ENCODE measurements around the gene GPR183.

Gene GPR183

DNA sequence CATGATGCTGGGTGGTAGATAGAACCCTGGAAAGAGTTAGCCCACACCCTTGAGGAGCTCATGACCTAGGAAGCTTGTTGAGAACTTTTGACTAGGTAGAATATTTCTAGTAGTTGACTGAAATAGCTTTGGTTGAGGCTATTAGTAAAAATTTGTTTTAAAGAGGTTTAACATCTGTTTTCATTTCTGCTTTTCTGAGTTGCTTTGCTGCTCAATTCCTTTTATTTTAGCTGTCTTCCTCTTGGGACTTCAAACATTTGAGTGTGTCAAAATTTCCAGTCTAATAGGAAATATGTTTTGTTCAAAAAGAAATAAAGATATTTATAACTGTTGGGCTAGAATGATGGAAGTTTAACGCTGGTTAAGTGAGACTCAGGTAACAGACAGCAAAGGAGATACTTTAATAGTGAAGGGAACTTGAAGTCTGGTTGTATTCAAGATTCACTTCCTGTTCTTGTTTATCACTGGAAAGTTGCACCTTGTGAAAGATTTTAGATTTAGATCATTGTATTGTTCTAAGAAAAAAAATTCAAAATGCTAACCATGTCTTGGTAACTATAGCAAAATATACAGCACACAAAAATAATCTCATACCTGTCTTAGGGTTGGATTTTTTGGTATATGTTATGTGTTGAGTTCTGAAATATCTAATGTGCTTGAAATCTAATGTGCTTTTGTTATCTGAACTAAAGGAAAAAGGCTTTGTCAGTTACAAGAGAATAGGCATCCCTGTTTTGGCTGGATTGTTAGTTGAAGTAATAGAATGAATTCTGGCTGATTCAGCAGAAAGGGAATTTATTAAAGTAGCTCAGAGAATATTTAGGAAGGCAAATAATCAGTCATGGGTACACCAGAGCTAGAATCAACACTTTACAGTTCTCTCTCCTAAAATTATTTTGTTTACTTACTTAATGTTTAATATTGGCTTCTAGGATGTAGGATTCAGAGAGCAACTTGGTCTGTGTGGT, 24.7 kb downstream of the GPR183 start:
- DNase-seq (ENCODE audit: extremely low spot score): no peak
- CTCF ChIA-PET: interaction anchor here (0.8 to 0.9 kb wide), 2 partner anchors 16 to 107 kb away, joined by 3 to 4 read pairs; no protein-coding TSS in a partner anchor
- POLR2A ChIA-PET: no interaction called here
- no peak for TF ChIP-seq TARDBP (IDR thresholded peaks at IDR 0.05)
- TF ChIP-seq NFRKB (IDR thresholded peaks at IDR 0.05): no peak
- TF ChIP-seq L3MBTL2 (conservative IDR thresholded peaks at IDR 0.05): no peak
- no peak for TF ChIP-seq FOXM1 (IDR thresholded peaks at IDR 0.05; ENCODE audit: borderline replicate concordance)
- no peak for TF ChIP-seq FOXA1 (IDR thresholded peaks at IDR 0.05)
- no peak for TF ChIP-seq HDGF (IDR thresholded peaks at IDR 0.05; ENCODE audit: borderline replicate concordance)

DNA sequence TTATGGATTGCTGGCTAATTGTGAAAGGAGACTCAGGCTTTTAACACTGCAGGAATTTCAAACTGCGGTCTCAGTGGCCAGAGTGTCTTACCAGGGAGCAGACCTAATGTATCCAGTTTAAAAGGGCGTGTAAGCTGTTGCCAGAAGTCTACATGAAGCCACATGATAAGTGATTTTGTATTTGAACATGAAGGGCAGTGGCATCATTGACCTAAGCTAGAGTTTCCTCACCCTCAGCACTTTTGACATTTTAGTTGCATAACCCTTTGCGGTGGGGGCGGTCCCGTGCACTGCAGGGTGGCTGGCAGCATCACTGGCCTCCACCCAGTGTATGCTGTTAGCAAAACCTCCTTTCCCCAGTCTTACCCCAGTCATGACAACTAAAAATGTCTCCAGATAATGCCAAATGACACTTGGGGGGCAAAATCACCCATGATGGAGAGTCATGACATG, 25.4 kb downstream of the GPR183 start:
- CTCF ChIA-PET: interaction anchor here (0.9 kb wide), 1 partner anchor 16 kb away, joined by 4 read pairs; no protein-coding TSS in a partner anchor
- no peak for DNase-seq (ENCODE audit: extremely low spot score)
- POLR2A ChIA-PET: no interaction called here
- TF ChIP-seq LEF1 (IDR thresholded peaks at IDR 0.05; ENCODE audit: borderline replicate concordance) (no peak), NFRKB (IDR thresholded peaks at IDR 0.05) (no peak), FOXK2 (IDR thresholded peaks at IDR 0.05) (no peak), BHLHE40 (IDR thresholded peaks at IDR 0.05; ENCODE audit: borderline replicate concordance) (no peak), ZNF384 (IDR thresholded peaks at IDR 0.05) (no peak), SUZ12 (IDR thresholded peaks at IDR 0.05) (no peak), L3MBTL2 (conservative IDR thresholded peaks at IDR 0.05) (no peak), TARDBP (IDR thresholded peaks at IDR 0.05) (no peak), SP1 (IDR thresholded peaks at IDR 0.05) (no peak)
- TF ChIP-seq, protein P1, sequence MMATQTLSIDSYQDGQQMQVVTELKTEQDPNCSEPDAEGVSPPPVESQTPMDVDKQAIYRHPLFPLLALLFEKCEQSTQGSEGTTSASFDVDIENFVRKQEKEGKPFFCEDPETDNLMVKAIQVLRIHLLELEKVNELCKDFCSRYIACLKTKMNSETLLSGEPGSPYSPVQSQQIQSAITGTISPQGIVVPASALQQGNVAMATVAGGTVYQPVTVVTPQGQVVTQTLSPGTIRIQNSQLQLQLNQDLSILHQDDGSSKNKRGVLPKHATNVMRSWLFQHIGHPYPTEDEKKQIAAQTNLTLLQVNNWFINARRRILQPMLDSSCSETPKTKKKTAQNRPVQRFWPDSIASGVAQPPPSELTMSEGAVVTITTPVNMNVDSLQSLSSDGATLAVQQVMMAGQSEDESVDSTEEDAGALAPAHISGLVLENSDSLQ (IDR thresholded peaks at IDR 0.05): no peak

DNA sequence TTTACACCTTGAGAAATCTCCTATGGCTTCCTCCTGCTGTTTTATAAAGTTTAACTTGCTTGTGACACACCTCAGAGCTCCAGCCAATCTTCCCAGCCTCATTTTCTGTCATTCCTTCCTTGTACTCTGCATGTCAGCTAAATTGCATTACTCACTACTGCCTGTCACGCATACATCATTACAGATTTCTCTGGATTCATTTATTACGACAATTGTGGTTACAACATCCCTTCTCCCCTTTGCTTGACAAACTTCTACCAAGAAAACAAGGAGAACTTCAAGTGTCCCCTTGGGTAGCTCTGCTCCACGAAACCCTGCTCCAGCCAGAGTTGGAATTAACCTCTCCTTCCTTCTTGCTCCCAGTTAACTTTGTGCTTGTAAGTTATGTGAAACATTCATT, 27.0 kb downstream of the GPR183 start:
- ChIA-PET POLR2A (no interaction called here), CTCF (interaction anchor here (0.6 to 1.0 kb wide), 2 partner anchors 10 to 157 kb away, joined by 3 to 4 read pairs; no protein-coding TSS in a partner anchor)
- no peak for DNase-seq (ENCODE audit: extremely low spot score)
- TF ChIP-seq ZNF384 (IDR thresholded peaks at IDR 0.05): no peak
- no peak for TF ChIP-seq FOXA1 (IDR thresholded peaks at IDR 0.05)
- no peak for TF ChIP-seq TARDBP (IDR thresholded peaks at IDR 0.05)
- TF ChIP-seq ELF4 (IDR thresholded peaks at IDR 0.05): no peak
- TF ChIP-seq ARNT (IDR thresholded peaks at IDR 0.05): no peak
- TF ChIP-seq, protein P1 (IDR thresholded peaks at IDR 0.05): no peak
- TF ChIP-seq LEF1 (IDR thresholded peaks at IDR 0.05; ENCODE audit: borderline replicate concordance): no peak
- no peak for TF ChIP-seq FOXM1 (IDR thresholded peaks at IDR 0.05; ENCODE audit: borderline replicate concordance)
- TF ChIP-seq SUZ12 (IDR thresholded peaks at IDR 0.05): no peak
- no peak for TF ChIP-seq NFRKB (IDR thresholded peaks at IDR 0.05)
- TF ChIP-seq BHLHE40 (IDR thresholded peaks at IDR 0.05; ENCODE audit: borderline replicate concordance): no peak
- TF ChIP-seq L3MBTL2 (conservative IDR thresholded peaks at IDR 0.05): no peak
- no peak for TF ChIP-seq CTBP1 (IDR thresholded peaks at IDR 0.05; ENCODE audit: borderline replicate concordance)
- TF ChIP-seq FOXK2 (IDR thresholded peaks at IDR 0.05): no peak
- TF ChIP-seq HDGF (IDR thresholded peaks at IDR 0.05; ENCODE audit: borderline replicate concordance): no peak
- no peak for TF ChIP-seq SP1 (IDR thresholded peaks at IDR 0.05)

DNA sequence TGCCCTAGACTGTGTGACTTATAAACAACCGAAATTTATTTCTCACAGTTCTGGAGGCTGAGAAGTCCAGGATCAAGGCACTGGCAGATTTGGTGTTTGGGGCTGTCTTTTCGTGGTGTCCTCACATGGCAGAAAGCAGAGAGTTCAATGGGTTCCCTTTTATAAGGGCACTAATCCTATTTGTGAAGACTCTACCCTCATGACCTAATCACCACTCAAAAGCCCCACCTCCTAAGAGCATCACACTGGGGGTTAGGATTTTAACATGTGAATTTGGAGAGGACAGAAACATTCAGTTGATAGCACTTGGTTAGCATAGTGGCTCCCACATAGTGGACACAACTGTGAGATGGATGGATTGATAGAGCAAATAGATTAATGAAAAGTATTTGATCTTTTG, 27.6 kb downstream of the GPR183 start:
- no peak for TF ChIP-seq ARNT (IDR thresholded peaks at IDR 0.05)
- TF ChIP-seq SUZ12 (IDR thresholded peaks at IDR 0.05): no peak
- ChIA-PET CTCF (no interaction called here), POLR2A (no interaction called here)
- DNase-seq (ENCODE audit: extremely low spot score): no peak

DNA sequence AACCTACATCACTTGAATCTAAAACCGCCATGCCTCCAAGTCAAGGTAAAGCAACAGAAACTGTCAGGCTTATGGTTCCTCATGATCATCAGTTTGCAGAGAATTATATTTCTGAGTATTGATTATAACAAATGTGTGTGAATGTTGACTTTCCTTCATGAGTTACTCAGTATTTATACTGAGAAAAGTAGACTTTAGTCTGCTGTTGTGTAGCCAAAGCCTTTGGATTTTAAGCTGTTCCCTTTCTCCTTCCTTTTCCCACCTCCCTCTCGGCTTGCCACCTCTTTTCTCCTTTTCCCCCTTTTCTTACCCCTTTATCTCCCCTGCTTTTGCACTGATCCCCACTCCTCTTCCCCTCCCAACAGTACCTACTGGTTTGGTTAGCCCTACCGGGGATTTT, 28.4 kb downstream of the GPR183 start:
- ChIA-PET CTCF (no interaction called here), POLR2A (no interaction called here)
- no peak for TF ChIP-seq SUZ12 (IDR thresholded peaks at IDR 0.05)
- TF ChIP-seq L3MBTL2 (conservative IDR thresholded peaks at IDR 0.05): no peak
- no peak for TF ChIP-seq FOXK2 (IDR thresholded peaks at IDR 0.05)
- TF ChIP-seq ARNT (IDR thresholded peaks at IDR 0.05): no peak
- TF ChIP-seq NFRKB (IDR thresholded peaks at IDR 0.05): no peak
- TF ChIP-seq, protein P1 (IDR thresholded peaks at IDR 0.05): no peak
- no peak for TF ChIP-seq LEF1 (IDR thresholded peaks at IDR 0.05; ENCODE audit: borderline replicate concordance)
- no peak for TF ChIP-seq ZNF384 (IDR thresholded peaks at IDR 0.05)
- no peak for TF ChIP-seq TARDBP (IDR thresholded peaks at IDR 0.05)
- no peak for DNase-seq (ENCODE audit: extremely low spot score)

DNA sequence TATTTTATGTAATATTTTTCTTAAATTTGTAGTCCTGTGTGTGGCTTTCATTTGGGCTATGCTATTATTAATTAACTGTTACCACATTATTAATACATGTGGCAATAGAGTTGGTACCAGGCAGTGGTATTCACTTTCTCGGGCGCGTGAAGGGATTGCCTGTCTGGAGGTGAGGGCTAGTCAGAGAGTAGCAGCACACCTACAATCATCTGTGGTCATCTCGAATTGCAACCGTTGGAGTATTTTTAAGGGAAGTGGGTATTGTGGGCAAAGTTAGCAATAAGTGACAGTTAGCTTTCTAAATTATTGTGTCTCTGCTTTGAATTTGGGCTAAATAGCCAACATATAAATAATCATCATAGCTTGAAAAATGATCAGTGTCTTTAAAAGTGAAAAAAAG, 29.0 kb downstream of the GPR183 start:
- POLR2A ChIA-PET: no interaction called here
- CTCF ChIA-PET: no interaction called here

DNA sequence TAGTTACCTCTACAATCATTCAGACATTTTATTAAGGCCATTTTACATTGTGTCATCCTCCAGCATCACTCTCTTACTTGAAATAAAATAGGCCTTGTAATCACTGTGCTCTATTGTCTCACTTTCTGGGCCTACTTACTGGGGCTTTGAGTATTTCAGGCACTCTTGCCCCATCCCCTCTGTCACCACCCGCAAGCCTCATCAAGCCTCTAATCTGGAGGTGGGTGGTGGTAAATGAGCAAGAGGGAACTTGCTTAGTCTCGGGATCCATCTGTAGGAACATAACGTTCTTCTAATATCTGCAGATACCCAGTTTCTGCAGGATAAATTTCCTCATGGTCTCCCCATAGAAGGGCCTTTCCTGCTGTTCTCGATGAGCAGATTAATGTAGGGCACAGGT, 29.6 kb downstream of the GPR183 start:
- ChIA-PET CTCF (no interaction called here), POLR2A (no interaction called here)
- DNase-seq (ENCODE audit: extremely low spot score): no peak
- TF ChIP-seq SUZ12 (IDR thresholded peaks at IDR 0.05) (no peak), ARNT (IDR thresholded peaks at IDR 0.05) (no peak), LEF1 (IDR thresholded peaks at IDR 0.05; ENCODE audit: borderline replicate concordance) (no peak), TARDBP (IDR thresholded peaks at IDR 0.05) (no peak), L3MBTL2 (conservative IDR thresholded peaks at IDR 0.05) (no peak)
- TF ChIP-seq, protein P1 (IDR thresholded peaks at IDR 0.05): no peak

More for the DNA sequence above, 29.0 kb downstream of the GPR183 start:
- TF ChIP-seq FOXK2 (IDR thresholded peaks at IDR 0.05): no peak
- DNase-seq (ENCODE audit: extremely low spot score): no peak

Measured in HEK293T (cell line).